GM10266 (cell line): ENCODE data around the gene RBM26.

Experiments
- DNase-seq: peaks from one replicate; pipeline ENCODE4 v3.0.0; 2012; ENCODE audit errors: extremely low spot score
- TF ChIP-seq, protein P1 (sequence below): IDR thresholded peaks from 2 replicates; pipeline ENCODE4 v1.5.1; 2012; ENCODE audit warnings: mild to moderate bottlenecking, low read depth; ENCODE audit not compliant: control insufficient read depth, insufficient read depth; ENCODE audit errors: missing control alignments

Gene RBM26

GRCh38 chr13:79392882-79393563, 13.0 kb downstream of the RBM26 start:
- TF ChIP-seq, protein P1, sequence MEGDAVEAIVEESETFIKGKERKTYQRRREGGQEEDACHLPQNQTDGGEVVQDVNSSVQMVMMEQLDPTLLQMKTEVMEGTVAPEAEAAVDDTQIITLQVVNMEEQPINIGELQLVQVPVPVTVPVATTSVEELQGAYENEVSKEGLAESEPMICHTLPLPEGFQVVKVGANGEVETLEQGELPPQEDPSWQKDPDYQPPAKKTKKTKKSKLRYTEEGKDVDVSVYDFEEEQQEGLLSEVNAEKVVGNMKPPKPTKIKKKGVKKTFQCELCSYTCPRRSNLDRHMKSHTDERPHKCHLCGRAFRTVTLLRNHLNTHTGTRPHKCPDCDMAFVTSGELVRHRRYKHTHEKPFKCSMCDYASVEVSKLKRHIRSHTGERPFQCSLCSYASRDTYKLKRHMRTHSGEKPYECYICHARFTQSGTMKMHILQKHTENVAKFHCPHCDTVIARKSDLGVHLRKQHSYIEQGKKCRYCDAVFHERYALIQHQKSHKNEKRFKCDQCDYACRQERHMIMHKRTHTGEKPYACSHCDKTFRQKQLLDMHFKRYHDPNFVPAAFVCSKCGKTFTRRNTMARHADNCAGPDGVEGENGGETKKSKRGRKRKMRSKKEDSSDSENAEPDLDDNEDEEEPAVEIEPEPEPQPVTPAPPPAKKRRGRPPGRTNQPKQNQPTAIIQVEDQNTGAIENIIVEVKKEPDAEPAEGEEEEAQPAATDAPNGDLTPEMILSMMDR, result no peak
- DNase-seq, result peak; percentile 21

- TF ChIP-seq, protein P1, result no peak
- DNase-seq, result no peak
These were observed 17.0 kb downstream of the RBM26 start for GRCh38 chr13:79389026-79389425.

GRCh38 chr13:79387853-79388252, 18.2 kb downstream of the RBM26 start:
- DNase-seq, result no peak
- TF ChIP-seq, protein P1, result no peak

- no peak for DNase-seq
- TF ChIP-seq, protein P1, result no peak
These were observed 19.8 kb downstream of the RBM26 start for GRCh38 chr13:79386125-79386826.

- peak; percentile 62 for DNase-seq
- TF ChIP-seq, protein P1, result no peak
These were observed 20.4 kb downstream of the RBM26 start for GRCh38 chr13:79385694-79386093.

DNA sequence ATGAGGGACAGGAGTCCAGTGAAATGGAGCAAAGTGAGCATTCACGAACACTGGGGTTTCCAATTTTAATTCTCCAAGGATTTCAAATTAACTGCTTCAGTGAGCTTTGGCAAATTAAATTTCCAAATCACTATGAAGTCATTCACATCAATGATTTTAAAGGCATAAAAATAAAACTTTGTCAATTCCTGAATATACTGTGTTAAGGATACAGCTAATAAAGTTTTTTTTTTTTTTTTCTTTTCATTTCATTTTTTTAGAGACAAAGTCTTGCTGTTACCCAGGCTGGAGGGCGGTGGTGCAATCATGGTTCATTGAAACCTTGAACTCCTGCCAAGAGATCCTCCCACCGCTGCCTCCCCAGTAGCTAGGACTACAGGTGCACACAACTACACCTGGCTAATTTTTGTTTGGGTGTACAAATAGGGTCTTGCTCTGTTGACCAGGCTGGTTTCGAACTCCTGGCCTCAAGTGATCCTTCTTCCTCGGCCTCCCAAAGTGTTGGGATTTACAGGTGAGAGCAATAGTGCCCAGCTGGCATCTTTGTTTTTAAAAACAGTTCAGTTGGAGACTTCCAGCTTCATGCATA, 21.9 kb downstream of the RBM26 start:
- TF ChIP-seq, protein P1, result no peak
- DNase-seq, result no peak
